ENCODE measurements around the gene AARS2.

Gene AARS2

DNA sequence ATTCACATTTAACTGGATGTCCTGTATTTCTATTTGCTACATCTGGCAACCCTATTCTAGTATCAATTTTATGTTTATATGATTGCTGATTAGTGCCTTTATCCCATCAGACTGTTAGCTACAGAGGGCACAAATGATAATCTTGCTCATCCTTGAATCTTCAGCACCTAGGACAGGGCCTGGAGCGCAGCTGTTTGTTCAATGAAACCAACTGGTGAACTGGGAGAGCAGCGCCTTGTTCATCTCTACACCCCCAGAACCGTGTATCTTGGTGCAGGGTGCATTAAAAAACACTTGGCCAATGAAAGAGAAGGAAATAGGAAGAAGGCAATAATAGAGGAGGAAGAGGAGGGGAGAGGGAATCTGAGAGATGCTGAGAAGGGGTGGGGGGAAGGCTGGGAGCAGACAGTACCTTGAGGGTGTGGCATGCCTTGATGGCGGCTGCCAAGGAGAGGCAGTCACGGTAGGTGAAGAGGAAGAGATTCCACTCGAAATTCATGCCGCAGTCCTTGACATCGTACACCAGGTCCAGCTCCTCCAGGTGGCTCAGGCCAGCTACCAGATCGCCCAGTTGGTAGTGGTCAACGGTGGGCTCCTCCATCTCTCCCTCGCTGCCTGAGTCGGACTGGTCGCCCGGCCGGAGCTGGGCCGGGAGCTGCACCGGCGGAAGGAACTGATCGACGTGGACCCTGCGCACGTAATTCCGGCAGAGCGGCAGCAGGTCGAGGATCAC is 27.4 kb downstream of the AARS2 start:
- H4K91ac ChIP-seq (ENCODE audit: low read length): no peak overlapping the region

DNA sequence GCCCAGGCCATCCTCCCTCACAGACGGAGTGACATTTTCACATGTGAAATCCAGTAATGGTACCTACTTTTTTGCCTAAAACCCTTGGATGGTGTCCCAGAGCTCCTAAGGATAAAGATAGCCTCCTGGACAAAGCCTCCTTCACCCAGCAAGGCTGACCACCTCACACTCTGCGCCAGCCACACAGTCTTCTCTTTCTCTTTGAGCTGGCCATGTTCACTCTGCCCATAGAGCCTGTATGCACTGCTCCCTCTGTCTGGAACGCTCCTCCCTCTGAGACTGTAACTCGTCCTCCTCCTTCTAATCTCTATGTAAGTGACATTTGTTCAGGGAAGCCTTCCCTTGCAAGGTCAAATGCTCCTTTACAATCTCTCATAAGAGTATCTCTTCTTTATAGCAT is 28.3 kb downstream of the AARS2 start:
- Histone ChIP-seq H3K36me3 (ENCODE audit: control insufficient read depth in 1 of 2, insufficient read depth in 2 of 2, low read depth in 1 of 2, low read length in 2 of 2) (no peaks in the 10 kb centered on the region), H3K23ac (ENCODE audit: low read length in 2 of 2) (no peak overlapping the region), H3K27me3 (ENCODE audit: control insufficient read depth in 1 of 2, insufficient read depth in 1 of 2, low read length in 2 of 2) (peaks cover 64 to 89% of the 10 kb centered on the region in 2 experiments), H3K14ac (ENCODE audit: low read length in 2 of 2) (no peak overlapping the region), H2AFZ (ENCODE audit: low read depth, low read length) (no peak overlapping the region), H3K4ac (ENCODE audit: low read depth in 1 of 2, low read length in 2 of 2) (no peak overlapping the region), H4K91ac (ENCODE audit: low read length) (no peak overlapping the region), H2BK15ac (ENCODE audit: low read depth, poor library complexity, severe bottlenecking) (no peak overlapping the region), H3K79me1 (replicated peaks; ENCODE audit: low read length, poor library complexity, severe bottlenecking) (no peaks in the 10 kb centered on the region), H4K8ac (ENCODE audit: low read length) (no peak overlapping the region), H3K4me1 (ENCODE audit: control insufficient read depth, insufficient read depth, low read depth, low read length) (no peaks in the 10 kb centered on the region), H3K18ac (ENCODE audit: low read depth in 1 of 2, low read length in 2 of 2) (no peak overlapping the region), H3K27ac (ENCODE audit: low read length, poor library complexity, severe bottlenecking) (no peak overlapping the region), H2BK12ac (ENCODE audit: low read length in 2 of 2) (no peak overlapping the region), H3K9ac (ENCODE audit: low read length) (no peak overlapping the region), H3K4me2 (ENCODE audit: low read length, poor library complexity, severe bottlenecking) (no peak overlapping the region), H2BK5ac (ENCODE audit: low read depth, low read length, poor library complexity, severe bottlenecking) (no peak overlapping the region), H3K4me3 (ENCODE audit: insufficient read depth in 1 of 2, low read depth in 1 of 2, low read length in 2 of 2) (no peak overlapping the region), H2BK120ac (ENCODE audit: low read depth, low read length) (no peak overlapping the region), H3K9me3 (ENCODE audit: control insufficient read depth, low read length) (no peaks in the 10 kb centered on the region), H2AK5ac (ENCODE audit: low read length, severe bottlenecking) (no peak overlapping the region)
- no peak for DNase-seq
- WGBS: 51% methylated on average over 4 of the region's 4 CpGs

More for the DNA sequence above, 27.4 kb downstream of the AARS2 start:
- H4K8ac ChIP-seq (ENCODE audit: low read length): no peak overlapping the region
- no peaks in the 10 kb centered on the region for H3K4me1 ChIP-seq (ENCODE audit: control insufficient read depth, insufficient read depth, low read depth, low read length)
- H3K14ac ChIP-seq (ENCODE audit: low read length in 2 of 2): no peak overlapping the region
- H3K27me3 ChIP-seq (ENCODE audit: control insufficient read depth in 1 of 2, insufficient read depth in 1 of 2, low read length in 2 of 2): peaks cover 66 to 89% of the 10 kb centered on the region in 2 experiments
- H2BK5ac ChIP-seq (ENCODE audit: low read depth, low read length, poor library complexity, severe bottlenecking): no peak overlapping the region
- H3K9ac ChIP-seq (ENCODE audit: low read length): no peak overlapping the region
- no peak overlapping the region for H3K4me3 ChIP-seq (ENCODE audit: insufficient read depth in 1 of 2, low read depth in 1 of 2, low read length in 2 of 2)
- no peaks in the 10 kb centered on the region for H3K36me3 ChIP-seq (ENCODE audit: control insufficient read depth in 1 of 2, insufficient read depth in 2 of 2, low read depth in 1 of 2, low read length in 2 of 2)
- H3K27ac ChIP-seq (ENCODE audit: low read length, poor library complexity, severe bottlenecking): no peak overlapping the region
- H2AFZ ChIP-seq (ENCODE audit: low read depth, low read length): no peak overlapping the region
- peak; percentile 40 for DNase-seq
- no peak overlapping the region for H3K23ac ChIP-seq (ENCODE audit: low read length in 2 of 2)
- H2BK120ac ChIP-seq (ENCODE audit: low read depth, low read length): no peak overlapping the region
- H3K4ac ChIP-seq (ENCODE audit: low read depth in 1 of 2, low read length in 2 of 2): no peak overlapping the region
- no peak overlapping the region for H2BK12ac ChIP-seq (ENCODE audit: low read length in 2 of 2)
- no peaks in the 10 kb centered on the region for H3K79me1 ChIP-seq (replicated peaks; ENCODE audit: low read length, poor library complexity, severe bottlenecking)
- H2BK15ac ChIP-seq (ENCODE audit: low read depth, poor library complexity, severe bottlenecking): no peak overlapping the region
- no peaks in the 10 kb centered on the region for H3K9me3 ChIP-seq (ENCODE audit: control insufficient read depth, low read length)
- no peak overlapping the region for H3K18ac ChIP-seq (ENCODE audit: low read depth in 1 of 2, low read length in 2 of 2)
- 80% methylated on average over 25 of the region's 25 CpGs for WGBS
- no peak overlapping the region for H3K4me2 ChIP-seq (ENCODE audit: low read length, poor library complexity, severe bottlenecking)
- no peak overlapping the region for H2AK5ac ChIP-seq (ENCODE audit: low read length, severe bottlenecking)

DNA sequence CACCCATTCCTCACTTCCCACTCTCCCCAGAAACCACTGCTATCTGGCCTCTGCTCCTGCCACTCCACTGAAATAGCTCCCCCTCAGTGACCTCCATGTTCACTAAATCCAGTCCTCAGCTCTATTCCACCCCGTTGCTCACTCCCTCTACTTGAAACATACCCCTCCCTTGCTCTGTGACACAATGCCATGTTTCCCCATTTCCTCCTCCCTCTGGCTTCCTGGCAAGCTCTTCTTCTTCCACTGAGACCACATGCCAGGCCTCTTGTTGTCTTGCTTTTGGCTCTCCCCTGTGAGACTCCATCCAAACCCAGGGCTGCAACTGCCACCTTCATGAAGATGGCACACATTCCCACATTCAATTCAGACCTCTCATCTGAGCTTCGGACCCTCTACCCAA is 29.0 kb downstream of the AARS2 start:
- H3K27me3 ChIP-seq (ENCODE audit: control insufficient read depth in 1 of 2, insufficient read depth in 1 of 2, low read length in 2 of 2): peaks cover 58 to 89% of the 10 kb centered on the region in 2 experiments
- H2BK5ac ChIP-seq (ENCODE audit: low read depth, low read length, poor library complexity, severe bottlenecking): no peak overlapping the region
- H4K91ac ChIP-seq (ENCODE audit: low read length): no peak overlapping the region
- H3K4me1 ChIP-seq (ENCODE audit: control insufficient read depth, insufficient read depth, low read depth, low read length): no peaks in the 10 kb centered on the region
- H3K23ac ChIP-seq (ENCODE audit: low read length in 2 of 2): no peak overlapping the region
- no peak overlapping the region for H3K4me3 ChIP-seq (ENCODE audit: insufficient read depth in 1 of 2, low read depth in 1 of 2, low read length in 2 of 2)
- no peak overlapping the region for H3K4me2 ChIP-seq (ENCODE audit: low read length, poor library complexity, severe bottlenecking)
- no peak overlapping the region for H2BK120ac ChIP-seq (ENCODE audit: low read depth, low read length)
- no peak overlapping the region for H3K14ac ChIP-seq (ENCODE audit: low read length in 2 of 2)
- H3K27ac ChIP-seq (ENCODE audit: low read length, poor library complexity, severe bottlenecking): no peak overlapping the region
- no peak overlapping the region for H2BK15ac ChIP-seq (ENCODE audit: low read depth, poor library complexity, severe bottlenecking)
- H3K9ac ChIP-seq (ENCODE audit: low read length): no peak overlapping the region
- no peak overlapping the region for H2AK5ac ChIP-seq (ENCODE audit: low read length, severe bottlenecking)
- no peak for DNase-seq
- no peaks in the 10 kb centered on the region for H3K36me3 ChIP-seq (ENCODE audit: control insufficient read depth in 1 of 2, insufficient read depth in 2 of 2, low read depth in 1 of 2, low read length in 2 of 2)
- H3K9me3 ChIP-seq (ENCODE audit: control insufficient read depth, low read length): no peaks in the 10 kb centered on the region
- WGBS: 50% methylated on average over 2 of the region's 2 CpGs
- no peak overlapping the region for H3K4ac ChIP-seq (ENCODE audit: low read depth in 1 of 2, low read length in 2 of 2)
- no peaks in the 10 kb centered on the region for H3K79me1 ChIP-seq (replicated peaks; ENCODE audit: low read length, poor library complexity, severe bottlenecking)
- H3K18ac ChIP-seq (ENCODE audit: low read depth in 1 of 2, low read length in 2 of 2): no peak overlapping the region
- no peak overlapping the region for H2BK12ac ChIP-seq (ENCODE audit: low read length in 2 of 2)
- no peak overlapping the region for H4K8ac ChIP-seq (ENCODE audit: low read length)
- H2AFZ ChIP-seq (ENCODE audit: low read depth, low read length): no peak overlapping the region

DNA sequence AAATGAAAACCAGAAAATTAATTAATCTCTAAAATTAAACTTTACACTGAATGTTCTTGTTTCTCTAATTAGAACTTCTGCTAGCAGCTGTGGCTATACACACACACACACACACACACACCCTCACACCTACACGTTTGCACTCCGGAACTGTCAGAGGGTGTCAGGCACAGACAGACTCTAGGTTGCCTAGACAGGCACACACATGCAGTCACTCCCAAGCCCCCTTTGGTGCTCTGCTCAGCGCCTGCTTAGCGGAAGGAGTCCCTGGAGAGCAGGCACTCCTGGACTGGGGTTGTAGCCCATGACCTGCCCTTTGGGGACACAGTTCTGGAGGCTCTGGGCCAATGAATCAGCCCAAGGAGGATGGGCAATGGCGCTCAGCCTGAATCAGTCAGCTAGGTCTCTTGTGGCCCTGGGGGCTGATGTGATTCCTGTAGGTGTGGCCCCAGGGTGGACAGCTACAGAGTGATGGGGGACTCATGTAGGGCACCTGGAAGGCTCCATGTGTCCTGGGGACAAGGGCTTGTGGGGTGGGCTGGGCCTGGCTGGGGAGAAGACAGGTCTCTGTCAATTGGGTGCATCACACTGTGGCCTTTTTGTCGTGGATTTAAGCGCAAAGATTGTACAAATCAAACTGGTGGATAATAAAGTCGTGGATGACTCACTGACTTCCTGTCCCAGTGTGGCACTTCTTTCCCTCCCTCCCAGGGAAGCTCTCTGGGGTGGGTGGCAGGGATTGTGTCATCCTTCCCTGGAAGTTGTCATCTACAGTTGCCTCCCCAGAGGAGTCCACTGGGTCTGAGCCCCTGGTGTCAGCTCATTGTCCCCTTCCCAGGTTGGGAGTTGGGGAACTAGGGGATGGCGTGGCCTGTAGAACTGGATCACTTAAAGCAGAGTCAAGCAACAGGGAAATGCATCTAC is 34.1 kb downstream of the AARS2 start:
- H3K4ac ChIP-seq (ENCODE audit: low read depth in 1 of 2, low read length in 2 of 2): no peak overlapping the region
- H2BK5ac ChIP-seq (ENCODE audit: low read depth, low read length, poor library complexity, severe bottlenecking): no peak overlapping the region
- no peak overlapping the region for H2AFZ ChIP-seq (ENCODE audit: low read depth, low read length)
- no peak overlapping the region for H3K27ac ChIP-seq (ENCODE audit: low read length, poor library complexity, severe bottlenecking)
- 62% methylated on average over 7 of the region's 9 CpGs for WGBS
- H3K14ac ChIP-seq (ENCODE audit: low read length in 2 of 2): no peak overlapping the region
- no peak overlapping the region for H2BK120ac ChIP-seq (ENCODE audit: low read depth, low read length)
- no peak for DNase-seq
- H3K27me3 ChIP-seq (ENCODE audit: control insufficient read depth in 1 of 2, insufficient read depth in 1 of 2, low read length in 2 of 2): peaks cover 46 to 90% of the 10 kb centered on the region in 2 experiments
- H3K79me1 ChIP-seq (replicated peaks; ENCODE audit: low read length, poor library complexity, severe bottlenecking): no peaks in the 10 kb centered on the region
- no peak overlapping the region for H4K8ac ChIP-seq (ENCODE audit: low read length)
- no peak overlapping the region for H2AK5ac ChIP-seq (ENCODE audit: low read length, severe bottlenecking)
- no peak overlapping the region for H3K9ac ChIP-seq (ENCODE audit: low read length)
- H3K9me3 ChIP-seq (ENCODE audit: control insufficient read depth, low read length): no peaks in the 10 kb centered on the region
- no peak overlapping the region for H2BK12ac ChIP-seq (ENCODE audit: low read length in 2 of 2)
- H3K4me1 ChIP-seq (ENCODE audit: control insufficient read depth, insufficient read depth, low read depth, low read length): peaks cover 3% of the 10 kb centered on the region
- no peak overlapping the region for H3K4me2 ChIP-seq (ENCODE audit: low read length, poor library complexity, severe bottlenecking)
- no peak overlapping the region for H4K91ac ChIP-seq (ENCODE audit: low read length)
- H3K36me3 ChIP-seq (ENCODE audit: control insufficient read depth in 1 of 2, insufficient read depth in 2 of 2, low read depth in 1 of 2, low read length in 2 of 2): no peaks in the 10 kb centered on the region
- no peak overlapping the region for H3K23ac ChIP-seq (ENCODE audit: low read length in 2 of 2)
- H3K18ac ChIP-seq (ENCODE audit: low read depth in 1 of 2, low read length in 2 of 2): no peak overlapping the region
- no peak overlapping the region for H3K4me3 ChIP-seq (ENCODE audit: insufficient read depth in 1 of 2, low read depth in 1 of 2, low read length in 2 of 2)
- H2BK15ac ChIP-seq (ENCODE audit: low read depth, poor library complexity, severe bottlenecking): no peak overlapping the region

Measured in mesenchymal stem cell (in vitro differentiated cells and primary cell).